ENCODE data around the gene RBBP8NL. TPM values are rescaled to one million over a fixed set of nuclear protein-coding genes. Genes with fewer than 3 reads are reported as not detected.

The RBBP8NL gene
- polyA plus RNA-seq, 1 donor: not detected

- no peak for DNase-seq
These were observed 64.1 kb downstream of the RBBP8NL start for GRCh38 chr20:62362991-62363919.

- DNase-seq: no peak
These were observed 64.8 kb downstream of the RBBP8NL start for GRCh38 chr20:62362590-62362940.

GRCh38 chr20:62361799-62362589 is 65.3 kb downstream of the RBBP8NL start:
- DNase-seq: no peak

GRCh38 chr20:62360854-62361798 is 66.2 kb downstream of the RBBP8NL start:
- no peak for DNase-seq

Other genes with a start within 250 kb of the RBBP8NL start
- gene MTG2, start 244.5 kb downstream of the RBBP8NL start, polyA plus RNA-seq (ENCODE audit: insufficient read length): 35.7 TPM
- 2.2 TPM for gene HRH3, start 207.3 kb downstream of the RBBP8NL start, polyA plus RNA-seq (ENCODE audit: insufficient read length)
- gene OSBPL2, start 189.0 kb downstream of the RBBP8NL start, polyA plus RNA-seq (ENCODE audit: insufficient read length): 30.3 TPM
- 69.4 TPM for gene ADRM1, start 124.5 kb downstream of the RBBP8NL start, polyA plus RNA-seq (ENCODE audit: insufficient read length)
- 96.2 TPM for gene LAMA5, start 60.2 kb downstream of the RBBP8NL start, polyA plus RNA-seq (ENCODE audit: insufficient read length)
- gene RPS21, start 40.4 kb downstream of the RBBP8NL start, polyA plus RNA-seq (ENCODE audit: insufficient read length): 1,182 TPM
- gene CABLES2, start 20.3 kb downstream of the RBBP8NL start, polyA plus RNA-seq (ENCODE audit: insufficient read length): 5.5 TPM
- gene GATA5, start 48.5 kb upstream of the RBBP8NL start, polyA plus RNA-seq (ENCODE audit: insufficient read length): 0.08 TPM
- gene SLCO4A1, start 215.0 kb upstream of the RBBP8NL start, polyA plus RNA-seq (ENCODE audit: insufficient read length): 0.26 TPM